HG03196 (cell line): ENCODE results near the gene QSOX2.

Experiments used
- ATAC-seq: cut with Tn5 transposase; IDR thresholded peaks from one replicate; pipeline ENCODE4 v1.9.1; 2021; ENCODE audit not compliant: unreplicated experiment

The QSOX2 gene

GRCh38 chr9:136178061-136178772 lies 67.4 kb downstream of the QSOX2 start:
- ATAC-seq = no peak

GRCh38 chr9:136177224-136177623 lies 68.4 kb downstream of the QSOX2 start:
- no peak for ATAC-seq

- no peak for ATAC-seq
These were observed 69.9 kb downstream of the QSOX2 start for GRCh38 chr9:136175616-136176197.

GRCh38 chr9:136174779-136175615 lies 70.6 kb downstream of the QSOX2 start:
- ATAC-seq = no peak

GRCh38 chr9:136173648-136174290 lies 71.8 kb downstream of the QSOX2 start:
- ATAC-seq = no peak

GRCh38 chr9:136172412-136173079 lies 73.1 kb downstream of the QSOX2 start:
- ATAC-seq = no peak

GRCh38 chr9:136171801-136172411 lies 73.7 kb downstream of the QSOX2 start:
- no peak for ATAC-seq

- no peak for ATAC-seq
These were observed 74.4 kb downstream of the QSOX2 start for GRCh38 chr9:136171009-136171800.

GRCh38 chr9:136170006-136170901 lies 75.4 kb downstream of the QSOX2 start:
- ATAC-seq = no peak

GRCh38 chr9:136169495-136169894 lies 76.1 kb downstream of the QSOX2 start:
- no peak for ATAC-seq

- no peak for ATAC-seq
These were observed 82.3 kb downstream of the QSOX2 start for GRCh38 chr9:136163248-136163850.

GRCh38 chr9:136160995-136161610 lies 84.5 kb downstream of the QSOX2 start:
- no peak for ATAC-seq

GRCh38 chr9:136160381-136160841 lies 85.2 kb downstream of the QSOX2 start:
- ATAC-seq = no peak

- ATAC-seq = no peak
These were observed 85.8 kb downstream of the QSOX2 start for GRCh38 chr9:136159851-136160250.

- no peak for ATAC-seq
These were observed 87.9 kb downstream of the QSOX2 start for GRCh38 chr9:136157477-136158265.
